ENCODE measurements around the gene ZFX. TPM values are rescaled to one million over a fixed set of nuclear protein-coding genes. Genes with fewer than 3 reads are reported as not detected.

ZFX gene
- total RNA-seq, 1 donor from 2014 or later: 66.4 TPM

DNA sequence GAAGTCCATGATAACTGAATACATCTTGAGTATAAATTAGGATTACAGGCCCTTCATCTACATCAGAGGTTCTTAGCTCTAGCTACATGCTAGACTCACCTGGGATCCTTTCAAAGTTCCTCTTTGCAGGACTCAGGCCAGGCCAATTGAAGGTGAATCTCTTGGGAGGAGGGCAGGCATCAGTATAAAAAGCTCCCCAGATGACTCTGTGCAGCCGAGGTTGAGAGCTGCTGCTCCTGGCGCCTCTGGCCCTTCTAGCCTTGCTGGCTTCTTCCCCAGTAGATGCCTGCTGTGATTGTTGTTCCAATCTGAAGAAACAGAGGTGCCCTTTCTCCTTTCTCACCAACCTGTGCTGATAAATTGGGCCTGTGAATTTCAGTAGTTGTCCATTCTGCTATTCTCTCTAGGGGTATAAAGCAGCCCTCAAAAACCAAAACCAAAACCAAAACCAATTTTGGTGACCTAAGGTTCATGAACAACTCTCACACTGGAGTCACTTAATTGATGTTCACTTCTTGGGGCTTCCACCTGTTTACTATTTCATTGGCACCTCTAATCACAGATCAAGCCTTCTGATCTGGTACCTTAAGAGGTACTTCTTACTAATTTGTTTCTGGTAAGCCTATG lies 85.7 kb downstream of the ZFX start:
- DNase-seq (ENCODE audit: low spot score): no peak

GRCh38 chrX:24241822-24242648 lies 92.5 kb downstream of the ZFX start:
- no peak for DNase-seq (ENCODE audit: low spot score)

- DNase-seq (ENCODE audit: low spot score): peak; percentile 14
Observed at GRCh38 chrX:24242649-24243175, 93.2 kb downstream of the ZFX start.

GRCh38 chrX:24243188-24243587 lies 93.7 kb downstream of the ZFX start:
- DNase-seq (ENCODE audit: low spot score): no peak

DNA sequence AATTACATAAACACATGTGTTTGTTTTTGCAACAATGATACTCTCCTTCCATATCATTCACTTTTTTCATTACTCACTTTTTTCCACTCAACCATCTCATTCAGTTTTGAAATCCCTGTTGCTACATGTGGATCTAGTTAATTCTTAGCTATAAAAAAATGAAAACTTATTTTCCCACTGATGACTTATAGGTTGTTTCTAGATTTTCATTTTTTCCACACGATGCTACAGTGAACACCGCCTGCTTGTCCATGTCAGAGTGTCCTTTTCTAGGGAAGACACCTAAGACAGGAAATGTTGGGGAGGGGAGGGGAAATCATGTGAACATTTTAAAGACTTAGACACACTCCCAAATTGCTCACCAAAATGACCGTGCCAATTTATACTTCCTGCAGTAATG lies 94.2 kb downstream of the ZFX start:
- DNase-seq (ENCODE audit: low spot score): no peak

DNA sequence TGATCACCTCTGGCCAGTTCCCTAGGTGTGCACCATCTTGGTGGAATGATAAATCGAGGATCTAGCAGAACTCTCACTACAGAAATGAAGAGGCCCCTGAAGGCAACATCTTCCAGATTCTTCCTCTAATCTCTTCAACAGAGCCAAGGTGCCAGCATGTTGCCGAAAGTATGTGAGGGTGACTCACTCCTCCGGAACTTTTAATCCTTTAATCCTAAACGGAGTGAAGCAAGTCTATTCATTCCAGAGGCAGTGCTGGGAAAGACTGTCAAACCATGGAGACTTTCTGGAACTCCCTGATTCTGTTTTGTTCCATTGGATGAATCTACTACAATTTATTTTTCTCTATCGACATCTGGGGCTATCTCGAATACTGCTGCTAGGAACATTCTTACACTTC lies 95.7 kb downstream of the ZFX start:
- no peak for DNase-seq (ENCODE audit: low spot score)

DNA sequence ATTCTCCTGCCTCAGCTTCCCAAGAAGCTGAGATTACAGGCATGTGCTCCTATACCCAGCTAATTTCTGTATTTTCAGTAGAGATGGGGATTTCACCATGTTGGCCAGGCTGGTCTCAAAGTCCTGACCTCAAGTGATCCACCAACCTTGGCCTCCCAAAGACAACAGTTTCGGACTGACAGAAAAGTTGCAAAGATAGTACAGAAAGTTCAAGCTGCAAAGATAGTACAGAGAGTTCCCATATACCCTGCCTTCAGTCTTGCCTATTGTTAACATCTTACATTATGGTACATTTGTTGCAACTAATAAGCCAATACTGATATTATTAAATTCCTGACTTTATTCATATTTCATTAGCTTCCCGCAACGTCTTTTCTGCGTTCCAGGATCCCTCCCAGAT lies 98.5 kb downstream of the ZFX start:
- DNase-seq (ENCODE audit: low spot score): no peak

DNA sequence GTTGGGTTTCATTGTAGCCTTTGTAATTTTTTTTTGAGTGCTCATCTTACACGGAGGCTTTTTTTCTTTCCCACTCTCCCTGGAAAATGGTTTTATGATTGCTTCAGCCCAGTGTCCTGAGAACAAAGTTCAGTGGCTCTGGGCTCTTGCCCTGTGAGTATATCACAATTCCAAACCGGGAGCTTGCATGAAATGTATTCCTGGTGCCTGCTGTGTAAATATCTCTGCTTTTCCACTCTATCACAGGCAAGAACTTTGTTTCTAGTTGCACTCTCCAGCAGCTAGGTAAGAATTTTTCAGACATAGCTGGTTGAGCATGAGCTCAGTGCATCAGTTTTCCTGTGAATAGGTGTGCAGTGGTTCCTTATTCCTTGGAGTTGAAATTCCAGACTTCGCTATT lies 103.5 kb downstream of the ZFX start:
- DNase-seq (ENCODE audit: low spot score): no peak

DNA sequence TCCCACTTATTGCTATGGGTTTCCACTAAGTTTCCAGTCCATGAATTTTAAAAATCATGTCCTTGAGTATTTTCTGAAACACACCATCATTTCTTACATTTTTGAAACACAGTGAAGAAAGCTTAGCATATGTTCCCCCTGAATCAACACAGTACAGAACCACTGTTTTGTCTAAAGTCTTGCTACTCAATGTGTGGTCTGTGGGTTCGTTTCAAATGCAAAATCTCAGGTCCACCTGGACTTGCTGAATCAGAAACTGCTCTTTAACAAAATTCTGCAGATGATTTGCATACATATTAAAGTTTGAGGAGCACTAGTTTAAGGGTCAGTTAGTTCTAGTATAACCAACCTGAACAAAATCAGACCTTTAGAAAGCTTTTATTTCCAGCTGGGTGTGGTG lies 103.9 kb downstream of the ZFX start:
- no peak for DNase-seq (ENCODE audit: low spot score)

DNA sequence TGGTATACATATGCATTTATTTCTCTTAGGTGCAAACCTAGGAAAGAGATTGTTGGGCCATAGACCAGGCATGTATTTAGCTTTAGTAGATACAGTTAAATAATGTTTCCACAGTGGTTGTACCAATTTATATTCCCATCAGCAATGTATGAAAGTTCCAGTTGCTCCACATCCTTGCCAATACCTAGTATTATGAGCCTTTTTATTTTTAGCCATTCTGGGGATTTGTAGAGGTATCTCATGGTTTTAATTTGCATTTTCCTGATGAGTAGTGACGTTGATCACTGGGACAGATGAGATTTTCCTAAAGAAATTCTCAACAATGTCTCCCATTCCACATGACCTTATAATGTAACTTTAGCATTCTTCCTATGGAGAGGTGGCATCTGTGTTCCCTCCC lies 107.5 kb downstream of the ZFX start:
- DNase-seq (ENCODE audit: low spot score): no peak

GRCh38 chrX:24259544-24260240 lies 110.2 kb downstream of the ZFX start:
- DNase-seq (ENCODE audit: low spot score): peak; percentile 55

GRCh38 chrX:24260842-24261550 lies 111.5 kb downstream of the ZFX start:
- DNase-seq (ENCODE audit: low spot score): peak; percentile 57

DNA sequence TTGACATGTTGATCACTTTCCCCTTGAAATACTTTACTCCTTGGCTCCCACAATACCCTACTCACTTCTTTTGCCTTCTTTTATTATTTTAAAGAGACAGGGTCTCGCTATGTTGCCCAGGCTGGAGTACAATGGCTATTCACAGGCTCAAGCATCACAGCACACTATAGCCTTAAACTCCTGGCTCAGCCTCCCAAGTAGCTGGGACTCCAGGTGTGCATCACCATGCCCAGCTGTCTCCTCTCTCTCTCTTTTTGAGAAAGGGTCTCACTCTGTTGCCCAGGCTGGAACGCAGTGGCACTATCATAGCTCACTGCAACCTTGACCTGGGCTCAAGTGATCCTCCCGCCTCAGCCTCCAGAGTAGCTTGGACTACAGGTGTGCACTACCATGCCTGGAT lies 112.8 kb downstream of the ZFX start:
- DNase-seq (ENCODE audit: low spot score): no peak

- no peak for DNase-seq (ENCODE audit: low spot score)
Observed at GRCh38 chrX:24264383-24264782, 114.9 kb downstream of the ZFX start.

Other genes starting within 250 kb of the ZFX start
- 26.2 TPM for gene APOO, start 241.8 kb upstream of the ZFX start, total RNA-seq
- not detected for gene CXorf58, start 241.7 kb upstream of the ZFX start, total RNA-seq
- 6.2 TPM for gene KLHL15, start 122.5 kb upstream of the ZFX start, total RNA-seq
- gene EIF2S3, start 94.8 kb upstream of the ZFX start, total RNA-seq: 168 TPM
- gene SUPT20HL2, start 164.3 kb downstream of the ZFX start, total RNA-seq: not detected
- 0.12 TPM for gene SUPT20HL1, start 210.9 kb downstream of the ZFX start, total RNA-seq